IMR-90 (cell line): ENCODE data around the gene AKAP4. TPM values are rescaled to one million over a fixed set of nuclear protein-coding genes. Genes with fewer than 3 reads are reported as not detected.

ENCODE experiments used
- ATAC-seq: fragments of 200-7000 bp; cut with Tn5 transposase; 2 replicates; pipeline ENCODE4 v1.9.1; 2020; ENCODE audit warnings: low read depth, mild to moderate bottlenecking, moderate library complexity
- BruUV-seq: library from RNA; stranded (reverse); fragments of 400-500 nt; replicated peaks from 2 replicates; lab custom pipeline; 2021; lab: Mats Ljungman, UMichigan
- CTCF ChIA-PET: fragments of 300-600 bp; formaldehyde crosslinking; extraction: SDS; loops from one replicate; lab custom pipeline; 2021; ENCODE audit warnings: antibody characterized with exemption; lab: Yijun Ruan, JAX
- POLR2A ChIA-PET: fragments of 300-600 bp; sonication (Branson Sonifier 250); formaldehyde crosslinking; loops from one replicate; lab custom pipeline; 2022; ENCODE audit warnings: antibody characterized with exemption; ENCODE audit not compliant: unreplicated experiment; lab: Charles Lee
- DNase-seq: peaks from one replicate; pipeline ENCODE4 v3.0.0; 2013
- H2AFZ ChIP-seq: replicated peaks from 2 replicates; pipeline ENCODE3; 2013; ENCODE audit warnings: low read length, mild to moderate bottlenecking; ENCODE audit not compliant: poor library complexity
- H2AK5ac ChIP-seq: 2 replicates; pipeline ENCODE4 v1.6.1; 2013; ENCODE audit warnings: low read depth, low read length, inconsistent platforms
- H2AK9ac ChIP-seq: replicated peaks from 2 replicates; pipeline ENCODE3; 2013; ENCODE audit warnings: mild to moderate bottlenecking, low read depth, low read length, moderate library complexity; ENCODE audit not compliant: poor library complexity
- H2BK120ac ChIP-seq: 2 replicates; pipeline ENCODE4 v1.6.1; 2013; ENCODE audit warnings: low read depth, low read length, inconsistent platforms
- H2BK15ac ChIP-seq: 3 replicates; pipeline ENCODE4 v1.6.1; 2013; ENCODE audit warnings: low read depth, low read length, inconsistent platforms
- H2BK20ac ChIP-seq: 2 replicates; pipeline ENCODE4 v1.6.1; 2013; ENCODE audit warnings: low read depth, mild to moderate bottlenecking, inconsistent platforms, low read length, moderate library complexity
- H2BK5ac ChIP-seq: 2 replicates; pipeline ENCODE4 v1.6.1; 2013; ENCODE audit warnings: mild to moderate bottlenecking, low read depth, low read length, inconsistent platforms; ENCODE audit not compliant: poor library complexity, severe bottlenecking
- H3K14ac ChIP-seq: replicated peaks from 2 replicates; pipeline ENCODE4 v1.6.1; 2013; ENCODE audit warnings: low read depth, low read length, inconsistent platforms
- H3K18ac ChIP-seq: 2 replicates; pipeline ENCODE4 v1.6.1; 2013; ENCODE audit warnings: low read depth, low read length, control low read depth
- H3K23ac ChIP-seq: 2 replicates; pipeline ENCODE4 v1.6.1; 2013; ENCODE audit warnings: low read depth, low read length, inconsistent platforms
- H3K27ac ChIP-seq: 2 replicates; pipeline ENCODE4 v1.5.1; 2013; ENCODE audit warnings: mild to moderate bottlenecking, control low read depth, low read length; ENCODE audit not compliant: insufficient read depth
- H3K27me3 ChIP-seq: 2 replicates; pipeline ENCODE4 v1.6.1; 2013; ENCODE audit warnings: low read length; ENCODE audit not compliant: control insufficient read depth, insufficient read depth
- H3K36me3 ChIP-seq: 2 replicates; pipeline ENCODE4 v1.6.1; 2013; ENCODE audit warnings: low read length, mixed read lengths; ENCODE audit not compliant: control insufficient read depth, insufficient read depth
- H3K4ac ChIP-seq: 2 replicates; pipeline ENCODE4 v1.6.1; 2013; ENCODE audit warnings: low read depth, low read length, inconsistent platforms
- H3K4me1 ChIP-seq: 2 replicates; pipeline ENCODE4 v1.6.1; 2013; ENCODE audit warnings: low read length, mixed read lengths; ENCODE audit not compliant: control insufficient read depth, insufficient read depth
- H3K4me2 ChIP-seq: 2 replicates; pipeline ENCODE4 v1.6.1; 2013; ENCODE audit warnings: low read depth, mild to moderate bottlenecking, control low read depth, low read length, moderate library complexity
- H3K4me3 ChIP-seq: 2 replicates; pipeline ENCODE4 v1.5.1; 2013; ENCODE audit warnings: low read depth, mild to moderate bottlenecking, control low read depth, low read length, moderate library complexity; ENCODE audit not compliant: insufficient read depth
- H3K56ac ChIP-seq: 2 replicates; pipeline ENCODE4 v1.6.1; 2013; ENCODE audit warnings: low read length, inconsistent platforms; ENCODE audit not compliant: insufficient read depth; ENCODE audit errors: extremely low read depth
- H3K79me1 ChIP-seq, 2 experiments: 2 replicates each; pipeline ENCODE4 v1.6.1; 2013; ENCODE audit warnings: low read length in 2 of 2, inconsistent platforms in 1 of 2, low read depth in 1 of 2
- H3K9ac ChIP-seq: 2 replicates; pipeline ENCODE4 v1.6.1; 2013; ENCODE audit warnings: low read depth, low read length, control low read depth
- H3K9me1 ChIP-seq: 2 replicates; pipeline ENCODE4 v1.6.1; 2013; ENCODE audit warnings: low read length, inconsistent platforms; ENCODE audit not compliant: insufficient read depth
- H3K9me3 ChIP-seq: 2 replicates; pipeline ENCODE4 v1.6.1; 2013; ENCODE audit warnings: low read length; ENCODE audit not compliant: control insufficient read depth, insufficient read depth
- H4K20me1 ChIP-seq: 2 replicates; pipeline ENCODE4 v1.6.1; 2013; ENCODE audit warnings: low read length, inconsistent platforms; ENCODE audit not compliant: insufficient read depth
- H4K5ac ChIP-seq: 2 replicates; pipeline ENCODE4 v1.6.1; 2013; ENCODE audit warnings: mild to moderate bottlenecking, low read depth, low read length, control low read depth
- H4K8ac ChIP-seq, 2 experiments: 2 replicates each; pipeline ENCODE4 v1.6.1; 2013; ENCODE audit warnings: low read depth in 2 of 2, low read length in 2 of 2, control low read depth in 1 of 2, inconsistent platforms in 1 of 2
- H4K91ac ChIP-seq: 2 replicates; pipeline ENCODE4 v1.6.1; 2013; ENCODE audit warnings: low read depth, low read length, inconsistent platforms; ENCODE audit not compliant: insufficient read depth
- RCOR1 ChIP-seq: IDR thresholded peaks from 2 replicates; pipeline ENCODE4 v1.6.1; 2012; ENCODE audit warnings: mild to moderate bottlenecking, low read length, improper control_type of control experiment; ENCODE audit not compliant: insufficient replicate concordance
- RFX5 ChIP-seq: IDR thresholded peaks from 2 replicates; pipeline ENCODE4 v1.8.0; 2012; ENCODE audit warnings: low read depth, mild to moderate bottlenecking, low read length, moderate library complexity
- WGBS, 2 experiments: methylation state at CpG; one replicate each; pipeline versions ENCODE4 v1.1.5 to v1.1.7; 2013; ENCODE audit warnings: missing lambda C conversion rate in 2 of 2; ENCODE audit not compliant: insufficient read length in 1 of 2; ENCODE audit errors: extremely low coverage in 2 of 2; 5-methylcytosine and 5-hydroxymethylcytosine counted together
- dilution Hi-C: fragments of 300-500 bp; cut with HindIII; formaldehyde crosslinking; loops from one replicate; pipeline ENCODE4 v1.14.3; 2018; ENCODE audit warnings: low sequenced_read_pairs; ENCODE audit not compliant: unreplicated experiment
- in situ Hi-C: fragments of 300-500 bp; cut with MboI; formaldehyde crosslinking; loops from 3 replicates; pipeline ENCODE4 v1.14.3; 2019; ENCODE audit warnings: low sequenced_read_pairs, inconsistent platforms, mixed read lengths
- intact Hi-C: fragments of 100-400 bp; cut with micrococcal nuclease; formaldehyde crosslinking; loops from 2 replicates; pipeline ENCODE4 v1.10.0; 2022
- polyA plus RNA-seq, 3 experiments: library from polyadenylated mRNA; depleted of rRNA; stranded (reverse); fragments of >200 nt; gene quantifications; 2 replicates each; pipeline ENCODE4 v1.2.3, GENCODE V29; 2012; ENCODE audit warnings: low replicate concordance in 1 of 3
- total RNA-seq: library from RNA; depleted of rRNA; stranded (reverse); fragments of >200 nt; gene quantifications from 2 replicates; pipeline ENCODE4 v1.2.3, GENCODE V29; 2012

AKAP4 gene
- total and polyA plus RNA-seq, 2 of the 4 experiments (the other 2 are of a cell fraction) = not detected

- Histone ChIP-seq H3K4me1 (no peaks in the 10 kb centered on the region), H3K9me1 (no peaks in the 10 kb centered on the region), H2AFZ (no peak overlapping the region), H3K27me3 (no peaks in the 10 kb centered on the region; the same call in 1 of the 2 replicates), H3K36me3 (no peaks in the 10 kb centered on the region), H4K20me1 (no peaks in the 10 kb centered on the region), H3K9ac (no peak overlapping the region), H3K4ac (no peak overlapping the region), H2BK20ac (no peak overlapping the region), H2BK5ac (no peak overlapping the region), H3K9me3 (no peaks in the 10 kb centered on the region), H3K79me1 (no peaks in the 10 kb centered on the region), H3K27ac (no peak overlapping the region), H3K23ac (no peak overlapping the region), H2AK5ac (no peak overlapping the region), H3K18ac (no peak overlapping the region), H2BK120ac (no peak overlapping the region), H3K14ac (no peak overlapping the region), H4K8ac (no peak overlapping the region), H4K5ac (no peak overlapping the region), H2BK15ac (no peak overlapping the region), H2AK9ac (no peak overlapping the region), H3K4me3 (no peak overlapping the region), H4K91ac (no peak overlapping the region), H3K4me2 (no peak overlapping the region), H3K56ac (no peak overlapping the region)
- POLR2A ChIA-PET = no interaction called here
- BruUV-seq = no TSS peak
- DNase-seq (no peak), ATAC-seq (no peak)
- no peak for TF ChIP-seq RCOR1
- TF ChIP-seq RFX5 = no peak
- in situ Hi-C loops = no loop called here
- CTCF ChIA-PET = no interaction called here
- dilution Hi-C loops = no loop called here
- WGBS, 2 experiments = no CpG with 5 or more reads among the region's 4 CpGs
- intact Hi-C loops = no loop called here
These were observed 2.5 kb downstream of the AKAP4 start for GRCh38 chrX:50198348-50198747.
